H1 (cell line): Measurements from ENCODE around the gene CIBAR2. TPM values are rescaled to one million over a fixed set of nuclear protein-coding genes. Genes with fewer than 3 reads are reported as not detected.

Source experiments
- CTCF ChIA-PET: fragments of 300-600 bp; sonication (Branson Sonifier 250); formaldehyde crosslinking; loops from one replicate; lab custom pipeline; 2021; ENCODE audit not compliant: partially characterized antibody; lab: Charles Lee
- POLR2A ChIA-PET: fragments of 300-600 bp; sonication (Branson Sonifier 250); formaldehyde crosslinking; loops from one replicate; lab custom pipeline; 2021; ENCODE audit warnings: inconsistent platforms; ENCODE audit not compliant: partially characterized antibody; lab: Charles Lee
- DNase-seq, 2 experiments: peaks; one replicate each; pipeline versions ENCODE4 v3.0.0 to v3.0.0-alpha.2; 2010 to 2022; ENCODE audit warnings: low spot score in 2 of 2, low read depth in 1 of 2, mixed read lengths in 1 of 2
- FAIRE-seq: peaks from 2 replicates; lab custom pipeline; 2011; peaks lifted over from hg19 to GRCh38; lab: Jason Lieb, UNC
- H2AFZ ChIP-seq: 2 replicates; pipeline ENCODE4 v1.8.1; 2012; ENCODE audit warnings: low read length, inconsistent platforms
- H2AK5ac ChIP-seq: 2 replicates; pipeline ENCODE4 v1.6.1; 2013; ENCODE audit warnings: low read depth, low read length
- H2BK120ac ChIP-seq: replicated peaks from 2 replicates; pipeline ENCODE3; 2013; ENCODE audit warnings: low read depth, low read length, inconsistent platforms
- H2BK12ac ChIP-seq: 2 replicates; pipeline ENCODE4 v1.6.1; 2013; ENCODE audit warnings: low read depth, low read length
- H2BK15ac ChIP-seq: 2 replicates; pipeline ENCODE4 v1.6.1; 2013; ENCODE audit warnings: low read length
- H2BK20ac ChIP-seq: 2 replicates; pipeline ENCODE4 v1.6.1; 2013; ENCODE audit warnings: low read length
- H2BK5ac ChIP-seq: 2 replicates; pipeline ENCODE4 v1.6.1; 2013; ENCODE audit warnings: low read depth, low read length
- H3K14ac ChIP-seq: 2 replicates; pipeline ENCODE4 v1.6.1; 2013; ENCODE audit warnings: inconsistent platforms; ENCODE audit not compliant: insufficient read length
- H3K18ac ChIP-seq: 2 replicates; pipeline ENCODE4 v1.6.1; 2013; ENCODE audit warnings: low read length; ENCODE audit errors: extremely low read depth
- H3K23ac ChIP-seq: 2 replicates; pipeline ENCODE4 v1.6.1; 2013; ENCODE audit warnings: inconsistent platforms; ENCODE audit not compliant: insufficient read length
- H3K23me2 ChIP-seq: 2 replicates; pipeline ENCODE4 v1.6.1; 2013; ENCODE audit warnings: low read depth, low read length
- H3K27ac ChIP-seq: 2 replicates; pipeline ENCODE4 v1.6.1; 2011; ENCODE audit warnings: low read depth, low read length, inconsistent platforms
- H3K27me3 ChIP-seq, 4 experiments: replicated peaks in 1 of 4; 1 replicate in 1 of 4; 2 replicates in 3 of 4; pipeline versions ENCODE4 v1.6.1 to v1.8.1; 2011 to 2013; ENCODE audit warnings: low read length in 3 of 4, mild to moderate bottlenecking in 3 of 4, inconsistent platforms in 2 of 4, mixed read lengths in 2 of 4, moderate library complexity in 1 of 4; ENCODE audit not compliant: control insufficient read depth in 3 of 4, insufficient read depth in 3 of 4; ENCODE audit errors: extremely low read depth in 1 of 4
- H3K36me3 ChIP-seq, 4 experiments: 2 replicates each; pipeline versions ENCODE4 v1.6.1 to v1.8.1; 2011 to 2013; ENCODE audit warnings: mild to moderate bottlenecking in 4 of 4, low read length in 3 of 4, moderate library complexity in 2 of 4, control low read depth in 1 of 4, inconsistent platforms in 1 of 4; ENCODE audit not compliant: insufficient read depth in 4 of 4, control insufficient read depth in 2 of 4
- H3K4ac ChIP-seq: replicated peaks from 2 replicates; pipeline ENCODE3; 2013; ENCODE audit warnings: low read length, low read depth, mixed read lengths, inconsistent platforms; ENCODE audit not compliant: insufficient read length
- H3K4me1 ChIP-seq, 4 experiments: replicated peaks in 1 of 4; 1 replicate in 1 of 4; 2 replicates in 3 of 4; pipeline versions ENCODE4 v1.6.1 to v1.8.1; 2011 to 2013; ENCODE audit warnings: low read length in 3 of 4, inconsistent platforms in 2 of 4, mixed read lengths in 1 of 4; ENCODE audit not compliant: insufficient read depth in 4 of 4, control insufficient read depth in 3 of 4
- H3K4me2 ChIP-seq, 2 experiments: 2 replicates each; pipeline versions ENCODE4 v1.6.1 to v1.8.1; 2011 to 2013; ENCODE audit warnings: low read depth in 2 of 2, low read length in 2 of 2, control low read depth in 1 of 2, inconsistent platforms in 1 of 2, mild to moderate bottlenecking in 1 of 2; ENCODE audit not compliant: insufficient read depth in 1 of 2
- H3K4me3 ChIP-seq, 4 experiments: fragments of 200-600, 300-600 bp in 1 of 4; sonication (generic), shearing (Covaris generic), sonication (Bioruptor Twin) in 1 of 4; 2 replicates each; pipeline versions ENCODE4 v1.5.1 to v1.8.1; 2011 to 2016; ENCODE audit warnings: low read length in 4 of 4, low read depth in 3 of 4, control low read depth in 2 of 4, inconsistent platforms in 2 of 4, mild to moderate bottlenecking in 2 of 4, mixed read lengths in 1 of 4, moderate library complexity in 1 of 4; ENCODE audit not compliant: insufficient read depth in 2 of 4; ENCODE audit errors: extremely low read depth in 1 of 4
- H3K56ac ChIP-seq: replicated peaks from 2 replicates; pipeline ENCODE3; 2013; ENCODE audit warnings: low read depth, mild to moderate bottlenecking, mixed read lengths, low read length, inconsistent platforms; ENCODE audit not compliant: insufficient read length
- H3K79me1 ChIP-seq: 2 replicates; pipeline ENCODE4 v1.6.1; 2013; ENCODE audit warnings: low read depth, low read length, control low read depth
- H3K79me2 ChIP-seq, 2 experiments: 2 replicates each; pipeline versions ENCODE4 v1.6.1 to v1.8.1; 2012 to 2013; ENCODE audit warnings: low read length in 2 of 2, mild to moderate bottlenecking in 2 of 2, inconsistent platforms in 1 of 2; ENCODE audit not compliant: insufficient read depth in 2 of 2, control insufficient read depth in 1 of 2
- H3K9ac ChIP-seq, 4 experiments: replicated peaks in 1 of 4; 1 replicate in 1 of 4; 2 replicates in 3 of 4; pipeline versions ENCODE4 v1.6.1 to v1.8.1; 2011 to 2013; ENCODE audit warnings: low read depth in 3 of 4, low read length in 3 of 4, control low read depth in 2 of 4, mild to moderate bottlenecking in 2 of 4, moderate library complexity in 2 of 4, inconsistent platforms in 1 of 4; ENCODE audit errors: extremely low read depth in 1 of 4
- H3K9me3 ChIP-seq, 2 experiments: 2 replicates each; pipeline versions ENCODE4 v1.6.1 to v1.8.1; 2012 to 2013; ENCODE audit warnings: mild to moderate bottlenecking in 2 of 2, moderate library complexity in 2 of 2, control low read depth in 1 of 2, inconsistent platforms in 1 of 2, low read depth in 1 of 2, low read length in 1 of 2, mixed read lengths in 1 of 2; ENCODE audit not compliant: insufficient read depth in 2 of 2
- H4K20me1 ChIP-seq, 2 experiments: replicated peaks in 1 of 2; 2 replicates each; pipeline versions ENCODE3 to v1.8.1; 2011 to 2013; ENCODE audit warnings: inconsistent platforms in 2 of 2, low read length in 2 of 2, mild to moderate bottlenecking in 1 of 2; ENCODE audit not compliant: insufficient read depth in 2 of 2, control insufficient read depth in 1 of 2
- H4K5ac ChIP-seq: 2 replicates; pipeline ENCODE4 v1.6.1; 2013; ENCODE audit warnings: low read length, low read depth, mixed read lengths, inconsistent platforms; ENCODE audit not compliant: insufficient read length
- H4K8ac ChIP-seq: 2 replicates; pipeline ENCODE4 v1.8.0; 2013; ENCODE audit warnings: mild to moderate bottlenecking, moderate library complexity, low read length, inconsistent platforms; ENCODE audit not compliant: insufficient read depth; ENCODE audit errors: extremely low read depth
- H4K91ac ChIP-seq: replicated peaks from 2 replicates; pipeline ENCODE3; 2013; ENCODE audit warnings: low read length, mixed read lengths, inconsistent platforms; ENCODE audit not compliant: insufficient read length
- ASH2L ChIP-seq: fragments of 200-600, 300-600 bp; sonication (generic); IDR thresholded peaks from one replicate; pipeline ENCODE4 v1.7.1; 2017; ENCODE audit warnings: low read length
- CBX5 ChIP-seq: fragments of 300-800, 300-1000 bp; sonication (generic); IDR thresholded peaks from 2 replicates; pipeline ENCODE4 v1.7.1; 2016; ENCODE audit warnings: antibody characterized with exemption, low read length, low read depth
- CTBP2 ChIP-seq: IDR thresholded peaks from 2 replicates; pipeline ENCODE4 v1.7.0; 2011; ENCODE audit warnings: borderline replicate concordance, mild to moderate bottlenecking, moderate library complexity, mixed read lengths, low read length; ENCODE audit not compliant: insufficient read depth, insufficient read length
- EP300 ChIP-seq, 2 experiments: IDR thresholded peaks; 1 replicate in 1 of 2; 2 replicates in 1 of 2; pipeline ENCODE4 v1.6.1; 2011 to 2012; ENCODE audit warnings: low read depth in 2 of 2, low read length in 2 of 2, mild to moderate bottlenecking in 2 of 2, borderline replicate concordance in 1 of 2, inconsistent platforms in 1 of 2, moderate library complexity in 1 of 2
- HDAC2 ChIP-seq, 2 experiments: fragments of 300-600 bp in 1 of 2; sonication (generic) in 1 of 2; IDR thresholded peaks; 2 replicates each; pipeline ENCODE4 v1.6.1; 2011 to 2012; ENCODE audit warnings: low read depth in 2 of 2, low read length in 2 of 2, mild to moderate bottlenecking in 2 of 2, moderate library complexity in 2 of 2, borderline replicate concordance in 1 of 2, inconsistent platforms in 1 of 2
- KDM1A ChIP-seq: fragments of 200-600, 300-600 bp; sonication (generic); IDR thresholded peaks from 2 replicates; pipeline ENCODE4 v1.7.1; 2016; ENCODE audit warnings: mild to moderate bottlenecking, low read length, borderline replicate concordance
- RXRA ChIP-seq: IDR thresholded peaks from 2 replicates; pipeline ENCODE4 v1.6.1; 2011; ENCODE audit warnings: low read depth, mild to moderate bottlenecking, low read length, moderate library complexity; ENCODE audit not compliant: insufficient read depth
- TAF7 ChIP-seq: optimal IDR thresholded peaks from 2 replicates; pipeline ENCODE3; 2011; ENCODE audit warnings: low read depth, mild to moderate bottlenecking, inconsistent platforms, low read length, moderate library complexity, borderline replicate concordance
- TEAD4 ChIP-seq: IDR thresholded peaks from 2 replicates; pipeline ENCODE4 v1.6.1; 2012; ENCODE audit warnings: low read depth, low read length, inconsistent platforms, mixed read lengths
- WGBS, 2 experiments: shearing (Covaris generic) in 1 of 2; methylation state at CpG; one replicate each; pipeline versions ENCODE4 v1.1.6 to v1.1.7; 2013 to 2015; ENCODE audit warnings: low lambda C conversion rate in 2 of 2, mixed read lengths in 2 of 2, inconsistent platforms in 1 of 2, low coverage in 1 of 2, missing lambda C conversion rate in 1 of 2; ENCODE audit not compliant: insufficient replicate concordance in 2 of 2, insufficient coverage in 1 of 2, insufficient read length in 1 of 2; ENCODE audit errors: extremely low coverage in 1 of 2, missing lambda C conversion rate in 1 of 2; 5-methylcytosine and 5-hydroxymethylcytosine counted together
- polyA plus RNA-seq, 7 experiments: library from polyadenylated mRNA; depleted of rRNA in 3 of 7; stranded (reverse) in 5 of 7; unstranded in 2 of 7; fragments of >200 nt in 5 of 7; fragments of 200-250 nt in 2 of 7; gene quantifications; 1 replicate in 5 of 7; 2 replicates in 1 of 7; 4 replicates in 1 of 7; pipeline versions ENCODE4 v1.2.1 to v1.2.3, GENCODE V29; 2011 to 2013; ENCODE audit warnings: missing spikeins in 2 of 7, mixed read lengths in 2 of 7
- total RNA-seq: library from RNA; stranded (reverse); fragmentation: NEBNext Ultra II Directional; extraction: Animal tissue kit (Norgen Biotek cat#: 25700); gene quantifications from 2 replicates; pipeline ENCODE4 v1.2.1, GENCODE V29; 2021

CIBAR2 gene
- total and polyA plus RNA-seq, 2 of the 8 experiments (the other 6 are each of a cell fraction or from before 2014, with no cell fraction given) = 0.18 TPM; not detected in 1

GRCh38 chr16:85078952-85079351, 33.3 kb downstream of the CIBAR2 start:
- no peaks in the 10 kb centered on the region for H3K79me1 ChIP-seq
- no peaks in the 10 kb centered on the region for H3K9me3 ChIP-seq
- H3K23ac ChIP-seq = no peak overlapping the region
- ChIA-PET CTCF (interaction anchor here (1.1 to 4.8 kb wide), 5 partner anchors 9 to 157 kb away, joined by 3 to 37 read pairs (median 4); no protein-coding TSS in a partner anchor), POLR2A (no interaction called here)
- FAIRE-seq (no peak), DNase-seq (no peak)
- 85% methylated on average over 10 of the region's 10 CpGs; no CpG with 5 or more reads in 1 of the 2 experiments for WGBS, 2 experiments
- no peak overlapping the region for H4K91ac ChIP-seq
- no peak for TF ChIP-seq KDM1A
- no peak for TF ChIP-seq ASH2L
- TF ChIP-seq EP300 (IDR thresholded peaks at IDR 0.05; ENCODE audit: borderline replicate concordance in 1 of 2, low read depth in 2 of 2, low read length in 2 of 2) = no peak
- TF ChIP-seq HDAC2 (IDR thresholded peaks at IDR 0.05; ENCODE audit: borderline replicate concordance in 1 of 2, low read depth in 2 of 2, low read length in 2 of 2) = no peak
- no peak for TF ChIP-seq RXRA
- TF ChIP-seq CTBP2 = no peak
- no peak for TF ChIP-seq TEAD4
- no peak for TF ChIP-seq TAF7
- no peak for TF ChIP-seq CBX5
- H4K20me1 ChIP-seq = no peaks in the 10 kb centered on the region
- no peak overlapping the region for H2AFZ ChIP-seq
- H3K18ac ChIP-seq = no peak overlapping the region
- no peak overlapping the region for H2BK120ac ChIP-seq
- H4K5ac ChIP-seq = no peak overlapping the region
- peaks cover 7% of the 10 kb centered on the region; the same call in 1 of the 2 replicates for H3K23me2 ChIP-seq
- no peaks in the 10 kb centered on the region for H3K79me2 ChIP-seq
- no peak overlapping the region for H3K9ac ChIP-seq
- H3K4me3 ChIP-seq = no peak overlapping the region
- H2BK20ac ChIP-seq = no peak overlapping the region
- no peak overlapping the region for H3K4me2 ChIP-seq
- no peak overlapping the region for H3K4ac ChIP-seq
- H3K36me3 ChIP-seq = peaks cover 0 to 3% (median 0%) of the 10 kb centered on the region in 4 experiments; a peak in 1 of 8 replicates
- no peak overlapping the region for H2BK15ac ChIP-seq
- H3K27me3 ChIP-seq = peaks cover 0 to 48% (median 36%) of the 10 kb centered on the region in 4 experiments; a peak in 6 of 7 replicates
- H2AK5ac ChIP-seq = no peak overlapping the region
- no peak overlapping the region for H4K8ac ChIP-seq
- no peak overlapping the region for H2BK12ac ChIP-seq
- no peak overlapping the region for H3K56ac ChIP-seq
- H2BK5ac ChIP-seq = no peak overlapping the region
- no peak overlapping the region for H3K14ac ChIP-seq
- peaks cover 12 to 42% (median 28%) of the 10 kb centered on the region in 4 experiments for H3K4me1 ChIP-seq
- H3K27ac ChIP-seq = no peak overlapping the region
